Astrocyte of the cerebellum (primary cell): Measurements from ENCODE around the gene MYH13.
A peak's percentile ranks its signal among the peaks of the same experiment; 100 is the strongest.

ENCODE experiments used
- DNase-seq: peaks from one replicate; pipeline ENCODE4 v3.0.0-alpha.2; 2011; ENCODE audit warnings: low read depth
- H3K4me3 ChIP-seq: 2 replicates; pipeline ENCODE4 v1.5.1; 2011; ENCODE audit warnings: mild to moderate bottlenecking, low read depth, low read length, moderate library complexity
- in situ Hi-C: cut with HindIII; loops from 2 replicates; pipeline ENCODE4 v1.10.0; 2017; ENCODE audit warnings: low sequenced_read_pairs
- TF ChIP-seq, protein P1 (sequence below): IDR thresholded peaks from 2 replicates; pipeline ENCODE4 v1.5.1; 2012; ENCODE audit warnings: low read length, low read depth, moderate library complexity, mild to moderate bottlenecking; ENCODE audit errors: missing control alignments

Gene MYH13

DNA sequence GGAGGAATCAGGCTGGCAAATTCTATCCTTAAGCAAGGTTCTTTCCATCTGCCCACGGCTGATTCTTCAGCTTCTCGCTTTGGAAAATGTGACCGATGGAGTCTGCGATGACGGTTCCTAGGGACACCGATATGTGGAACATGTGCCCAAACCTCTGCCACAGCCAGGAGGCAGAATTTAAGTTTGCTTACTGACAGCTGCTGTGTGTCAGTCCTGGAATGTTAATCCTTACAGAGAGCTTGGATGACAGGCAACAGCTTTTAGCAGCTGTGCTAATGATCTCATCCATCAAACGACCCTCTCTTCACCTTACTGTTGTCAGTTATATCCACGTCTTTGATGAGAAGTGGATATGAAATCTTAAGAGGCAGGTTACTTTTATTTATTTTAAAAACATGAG lies 11.4 kb upstream of the MYH13 start:
- TF ChIP-seq, protein P1, sequence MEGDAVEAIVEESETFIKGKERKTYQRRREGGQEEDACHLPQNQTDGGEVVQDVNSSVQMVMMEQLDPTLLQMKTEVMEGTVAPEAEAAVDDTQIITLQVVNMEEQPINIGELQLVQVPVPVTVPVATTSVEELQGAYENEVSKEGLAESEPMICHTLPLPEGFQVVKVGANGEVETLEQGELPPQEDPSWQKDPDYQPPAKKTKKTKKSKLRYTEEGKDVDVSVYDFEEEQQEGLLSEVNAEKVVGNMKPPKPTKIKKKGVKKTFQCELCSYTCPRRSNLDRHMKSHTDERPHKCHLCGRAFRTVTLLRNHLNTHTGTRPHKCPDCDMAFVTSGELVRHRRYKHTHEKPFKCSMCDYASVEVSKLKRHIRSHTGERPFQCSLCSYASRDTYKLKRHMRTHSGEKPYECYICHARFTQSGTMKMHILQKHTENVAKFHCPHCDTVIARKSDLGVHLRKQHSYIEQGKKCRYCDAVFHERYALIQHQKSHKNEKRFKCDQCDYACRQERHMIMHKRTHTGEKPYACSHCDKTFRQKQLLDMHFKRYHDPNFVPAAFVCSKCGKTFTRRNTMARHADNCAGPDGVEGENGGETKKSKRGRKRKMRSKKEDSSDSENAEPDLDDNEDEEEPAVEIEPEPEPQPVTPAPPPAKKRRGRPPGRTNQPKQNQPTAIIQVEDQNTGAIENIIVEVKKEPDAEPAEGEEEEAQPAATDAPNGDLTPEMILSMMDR: no peak
- no peak overlapping the region for H3K4me3 ChIP-seq
- no peak for DNase-seq
- in situ Hi-C loops: no loop called here

DNA sequence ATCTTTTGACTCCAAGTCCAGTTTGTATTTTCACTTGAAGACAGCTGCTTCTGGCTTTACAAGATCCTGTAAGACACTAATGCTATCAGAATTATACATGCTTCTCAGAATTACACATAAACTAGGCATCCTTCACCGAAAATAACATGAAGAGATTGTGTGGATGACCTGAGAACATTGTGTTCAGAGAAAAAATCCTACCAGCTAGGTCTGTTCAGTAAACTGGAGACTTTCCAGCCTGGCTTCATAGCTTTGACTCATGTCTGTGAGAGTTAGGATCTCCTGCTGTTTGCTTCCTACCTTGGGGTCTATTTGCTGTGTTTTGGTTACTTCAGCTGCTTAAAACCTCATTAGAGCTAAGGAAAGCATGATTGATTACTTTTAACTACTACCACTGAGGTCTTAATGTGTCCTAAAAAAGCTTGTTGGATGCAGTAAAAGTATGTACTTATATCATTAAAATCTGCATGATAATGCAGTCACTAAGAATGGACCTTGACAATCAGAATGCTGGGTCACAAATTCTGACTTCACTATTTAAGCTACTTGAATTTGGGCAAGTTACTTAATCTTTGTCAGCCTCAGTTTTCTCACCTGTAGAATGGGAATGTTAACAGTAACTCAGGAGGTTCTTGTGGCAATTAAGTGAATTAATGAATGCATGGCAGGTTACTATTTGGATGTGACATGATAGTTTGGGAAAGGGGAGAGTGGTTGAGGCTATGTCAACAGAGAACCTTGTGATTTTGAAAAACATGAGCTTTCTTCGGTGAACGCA lies 8.0 kb upstream of the MYH13 start:
- peak; percentile 49 for DNase-seq
- TF ChIP-seq, protein P1: no peak
- in situ Hi-C loops: no loop called here
- H3K4me3 ChIP-seq: no peak overlapping the region

DNA sequence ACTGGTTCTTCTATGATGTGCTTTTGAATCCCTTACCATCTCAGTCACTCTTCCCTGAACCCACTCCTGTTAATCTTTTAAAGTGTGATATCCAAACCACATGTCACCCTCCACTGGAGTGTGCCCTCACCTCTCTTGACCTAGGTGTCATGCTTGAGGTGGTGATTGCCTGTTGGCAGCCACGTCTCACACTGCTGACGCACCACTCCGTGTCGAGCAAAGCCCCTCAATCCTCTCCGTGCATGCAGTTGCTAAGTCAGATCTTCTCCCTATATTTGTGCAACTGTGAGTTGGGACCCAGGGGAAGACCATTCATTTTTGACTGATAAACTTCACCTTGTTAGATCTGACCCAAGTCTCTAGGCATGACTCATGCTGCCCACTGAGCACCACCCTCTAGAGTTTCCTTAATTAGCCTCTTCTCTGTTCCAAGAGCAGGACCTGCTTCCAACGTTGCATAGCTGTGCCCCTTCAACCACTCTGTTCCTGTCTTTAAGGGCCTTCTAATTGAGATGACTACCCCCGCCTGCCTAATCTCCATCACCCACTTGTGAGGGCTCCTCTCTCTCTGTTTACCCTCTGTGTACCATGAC lies 2.7 kb downstream of the MYH13 start:
- in situ Hi-C loops: no loop called here
- TF ChIP-seq, protein P1: no peak

GRCh38 chr17:10369239-10369638 lies 3.6 kb downstream of the MYH13 start:
- DNase-seq: no peak
- in situ Hi-C loops: no loop called here
- H3K4me3 ChIP-seq: no peak overlapping the region
- TF ChIP-seq, protein P1: no peak

More for the DNA sequence above, 2.7 kb downstream of the MYH13 start:
- DNase-seq: no peak
- H3K4me3 ChIP-seq: no peak overlapping the region

DNA sequence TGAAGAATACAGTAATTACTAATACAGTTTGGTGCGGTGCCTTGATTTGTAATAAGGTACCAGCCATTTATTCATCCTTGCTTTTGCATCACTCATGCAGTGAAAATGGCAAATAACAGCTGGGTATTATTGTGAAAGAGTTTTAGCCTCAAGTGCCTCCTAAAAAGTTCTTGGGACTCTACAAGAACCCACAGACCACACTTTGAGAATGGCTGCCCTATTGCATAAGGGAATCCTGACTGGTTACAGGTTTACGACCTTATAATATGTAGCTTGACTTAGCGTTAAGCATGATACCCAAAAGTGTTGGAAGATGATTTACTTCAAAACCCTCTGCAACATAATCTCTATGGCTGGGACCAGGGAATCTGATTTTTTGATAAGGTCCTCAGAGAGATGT lies 4.2 kb downstream of the MYH13 start:
- TF ChIP-seq, protein P1: no peak
- no peak overlapping the region for H3K4me3 ChIP-seq
- no peak for DNase-seq
- in situ Hi-C loops: no loop called here

GRCh38 chr17:10360578-10360977 lies 12.2 kb downstream of the MYH13 start:
- H3K4me3 ChIP-seq: no peak overlapping the region
- in situ Hi-C loops: no loop called here
- no peak for DNase-seq
- TF ChIP-seq, protein P1: no peak
